Measurements from ENCODE around the gene CXADR.

Gene CXADR

DNA sequence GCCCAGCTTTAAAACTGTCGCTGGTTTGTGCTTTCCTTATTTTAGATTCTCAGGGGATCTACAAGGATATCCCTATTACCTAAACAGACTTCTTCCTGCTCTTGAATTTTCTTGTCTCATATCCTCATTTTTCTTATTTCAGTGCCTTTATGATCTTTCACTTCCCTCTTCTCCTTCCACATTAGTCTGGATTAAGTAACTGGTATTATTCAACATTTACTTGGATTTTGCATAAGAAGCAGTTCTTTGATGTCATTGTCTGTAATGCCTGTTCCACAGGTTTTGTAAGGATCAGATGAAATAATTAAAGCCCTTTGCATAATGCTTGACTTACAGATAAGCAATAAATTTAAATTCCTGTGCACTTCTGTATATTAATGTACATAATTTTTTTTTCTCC is 26.5 kb downstream of the CXADR start:
- H3K4me1 ChIP-seq: peaks cover 11% of the 10 kb centered on the region
- no peak for TF ChIP-seq Cebpa-rat (IDR thresholded peaks at IDR 0.05)
- no peaks in the 10 kb centered on the region for H3K36me3 ChIP-seq
- H3K27ac ChIP-seq: no peak overlapping the region
- peak overlapping the region; percentile 43 for H3K4me2 ChIP-seq
- no peak overlapping the region for H3K9ac ChIP-seq
- H3K4me3 ChIP-seq: no peak overlapping the region
- H3K9me3 ChIP-seq: no peaks in the 10 kb centered on the region
- no peaks in the 10 kb centered on the region for H3K27me3 ChIP-seq
- no peaks in the 10 kb centered on the region for H4K20me1 ChIP-seq

DNA sequence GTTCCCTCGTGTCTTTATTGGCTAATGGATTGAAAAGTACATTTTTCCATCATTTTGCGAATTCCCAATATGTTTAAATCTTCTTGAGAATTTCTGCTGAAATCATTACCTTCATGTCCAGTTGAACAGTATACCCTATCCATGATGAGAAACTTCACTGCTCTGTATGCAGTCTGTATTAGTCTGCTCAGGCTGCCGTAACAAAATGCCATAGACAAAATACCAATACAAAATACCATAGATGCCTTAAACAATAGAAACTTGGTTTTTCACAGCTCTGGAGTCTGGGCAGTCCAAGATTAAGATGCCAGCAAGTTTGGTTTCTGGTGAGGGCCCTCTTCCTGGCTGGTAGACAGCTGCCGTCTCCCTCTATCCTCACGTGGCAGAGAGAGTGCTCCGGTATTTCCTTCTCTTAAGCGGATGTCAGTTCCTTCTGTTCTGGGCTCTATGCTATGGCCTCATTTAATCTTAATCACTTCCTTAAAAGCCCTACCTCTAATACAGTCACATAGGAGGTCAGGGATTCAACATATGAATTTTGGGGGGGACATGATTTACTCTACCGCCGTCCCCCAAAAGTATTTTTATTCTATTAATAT is 27.0 kb downstream of the CXADR start:
- TF ChIP-seq Cebpa-rat (IDR thresholded peaks at IDR 0.05): no peak
- no peak overlapping the region for H3K4me3 ChIP-seq
- no peaks in the 10 kb centered on the region for H3K9me3 ChIP-seq
- no peaks in the 10 kb centered on the region for H4K20me1 ChIP-seq
- H3K4me1 ChIP-seq: peaks cover 11% of the 10 kb centered on the region
- H3K27ac ChIP-seq: no peak overlapping the region
- H3K36me3 ChIP-seq: no peaks in the 10 kb centered on the region
- H3K4me2 ChIP-seq: no peak overlapping the region; the same call in 1 of the 2 replicates
- H3K27me3 ChIP-seq: no peaks in the 10 kb centered on the region
- H3K9ac ChIP-seq: no peak overlapping the region

DNA sequence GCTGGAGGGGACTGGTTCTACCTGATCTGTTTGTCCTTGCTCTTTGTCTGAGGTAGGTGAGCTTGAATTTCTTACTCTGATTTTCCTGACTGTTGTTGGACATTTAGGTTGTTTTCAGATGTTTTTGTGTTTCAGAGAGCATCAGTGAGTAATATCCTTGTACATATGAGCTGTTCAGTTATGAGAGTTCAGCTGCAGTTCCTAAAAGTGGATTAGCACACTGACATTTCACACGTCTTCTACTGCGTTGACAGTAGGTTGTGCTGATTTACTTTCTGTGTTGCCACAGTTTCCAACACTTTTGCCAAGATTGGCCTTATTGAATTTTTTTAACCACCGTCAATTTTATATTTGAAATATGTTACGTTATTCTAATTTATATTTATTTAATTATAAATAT is 27.7 kb downstream of the CXADR start:
- Histone ChIP-seq H3K9me3 (no peaks in the 10 kb centered on the region), H3K9ac (no peak overlapping the region), H3K4me3 (no peak overlapping the region), H3K36me3 (no peaks in the 10 kb centered on the region), H3K27ac (no peak overlapping the region), H3K4me1 (peaks cover 11% of the 10 kb centered on the region), H4K20me1 (no peaks in the 10 kb centered on the region), H3K4me2 (no peak overlapping the region), H3K27me3 (no peaks in the 10 kb centered on the region)
- no peak for TF ChIP-seq Cebpa-rat (IDR thresholded peaks at IDR 0.05)

DNA sequence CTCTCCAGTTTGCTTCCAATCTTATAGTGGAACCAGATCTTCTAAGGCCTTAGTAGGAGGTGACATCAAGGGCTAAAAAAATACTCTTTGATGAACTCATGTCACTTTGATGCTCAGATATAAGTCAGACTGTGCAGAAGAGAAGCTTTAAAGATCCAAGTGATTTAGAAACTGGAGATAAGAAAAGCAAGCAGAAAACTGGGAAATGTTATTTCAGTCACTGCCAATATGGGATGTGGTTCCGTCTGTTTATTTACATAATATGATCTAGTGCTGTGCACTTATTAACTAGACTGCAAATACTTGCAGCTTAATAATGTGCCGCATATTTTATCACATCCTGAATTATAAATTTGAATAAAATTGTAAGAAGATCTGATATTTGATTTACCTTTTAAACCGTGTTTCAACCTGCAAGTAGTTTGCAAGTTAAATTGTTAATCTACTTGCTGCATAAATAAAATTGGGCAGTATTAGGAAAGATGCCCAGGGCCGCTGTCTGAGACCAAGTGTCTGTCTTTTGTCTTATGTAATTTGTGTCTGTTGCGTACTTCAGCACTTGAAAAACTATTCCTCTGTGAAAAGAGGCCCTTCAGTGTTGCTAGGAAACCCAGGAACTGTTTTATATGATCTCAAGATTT is 29.6 kb downstream of the CXADR start:
- H3K36me3 ChIP-seq: no peaks in the 10 kb centered on the region
- no peak overlapping the region for H3K27ac ChIP-seq

DNA sequence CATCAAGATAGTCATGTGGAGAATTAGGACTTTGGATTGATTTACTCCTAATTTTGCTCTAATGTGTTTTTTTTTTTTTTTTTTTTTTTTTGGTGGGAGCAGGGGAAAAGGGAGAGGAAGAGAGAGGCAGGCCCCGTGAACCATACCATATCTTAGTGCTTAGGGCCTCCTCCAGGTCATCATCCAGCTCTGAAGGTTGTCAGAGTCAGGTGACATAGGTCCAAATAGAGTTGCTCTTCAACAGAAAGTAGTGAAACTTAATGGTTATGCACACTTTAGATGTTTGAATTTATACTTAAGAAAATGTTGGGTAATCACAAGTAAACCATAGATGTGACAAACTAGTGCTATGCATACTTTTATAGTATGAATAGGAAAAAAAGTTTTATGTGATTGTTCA is 32.2 kb downstream of the CXADR start:
- Histone ChIP-seq H3K4me2 (no peak overlapping the region), H3K4me1 (no peaks in the 10 kb centered on the region), H3K4me3 (no peak overlapping the region), H3K9ac (no peak overlapping the region), H3K27ac (no peak overlapping the region), H3K36me3 (no peaks in the 10 kb centered on the region), H3K27me3 (no peaks in the 10 kb centered on the region), H4K20me1 (no peaks in the 10 kb centered on the region), H3K9me3 (no peaks in the 10 kb centered on the region)
- TF ChIP-seq Cebpa-rat (IDR thresholded peaks at IDR 0.05): no peak

More for the DNA sequence above, 29.6 kb downstream of the CXADR start:
- no peak for TF ChIP-seq Cebpa-rat (IDR thresholded peaks at IDR 0.05)
- no peaks in the 10 kb centered on the region for H3K9me3 ChIP-seq
- H3K4me1 ChIP-seq: peaks cover 11% of the 10 kb centered on the region
- H3K4me2 ChIP-seq: no peak overlapping the region
- no peak overlapping the region for H3K9ac ChIP-seq
- H4K20me1 ChIP-seq: no peaks in the 10 kb centered on the region
- no peaks in the 10 kb centered on the region for H3K27me3 ChIP-seq
- no peak overlapping the region for H3K4me3 ChIP-seq

DNA sequence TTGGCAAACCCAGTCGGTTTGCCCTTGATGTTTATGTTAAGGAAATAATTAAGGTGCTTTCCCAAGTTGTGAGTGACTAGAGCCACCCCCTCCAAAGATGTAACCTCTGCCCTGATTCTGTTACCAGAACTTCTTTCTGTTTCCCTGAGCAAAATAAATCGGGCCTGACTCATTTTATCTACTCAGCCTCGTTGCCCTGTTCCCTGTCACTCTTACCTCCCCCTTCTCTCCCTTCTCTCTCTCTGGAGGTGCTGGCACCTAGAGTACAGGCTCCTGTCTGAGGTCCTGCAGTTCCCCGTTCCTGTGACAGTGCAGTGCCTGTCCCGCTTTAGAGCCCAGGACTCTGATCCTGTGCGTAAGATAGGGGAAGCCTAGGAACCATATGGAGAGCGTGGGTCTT is 35.4 kb downstream of the CXADR start:
- Histone ChIP-seq H3K36me3 (no peaks in the 10 kb centered on the region), H3K9me3 (no peaks in the 10 kb centered on the region), H3K27ac (no peak overlapping the region), H3K27me3 (no peaks in the 10 kb centered on the region), H3K4me2 (no peak overlapping the region), H3K4me3 (no peak overlapping the region), H3K9ac (no peak overlapping the region), H4K20me1 (no peaks in the 10 kb centered on the region), H3K4me1 (no peaks in the 10 kb centered on the region)
- no peak for TF ChIP-seq Cebpa-rat (IDR thresholded peaks at IDR 0.05)

DNA sequence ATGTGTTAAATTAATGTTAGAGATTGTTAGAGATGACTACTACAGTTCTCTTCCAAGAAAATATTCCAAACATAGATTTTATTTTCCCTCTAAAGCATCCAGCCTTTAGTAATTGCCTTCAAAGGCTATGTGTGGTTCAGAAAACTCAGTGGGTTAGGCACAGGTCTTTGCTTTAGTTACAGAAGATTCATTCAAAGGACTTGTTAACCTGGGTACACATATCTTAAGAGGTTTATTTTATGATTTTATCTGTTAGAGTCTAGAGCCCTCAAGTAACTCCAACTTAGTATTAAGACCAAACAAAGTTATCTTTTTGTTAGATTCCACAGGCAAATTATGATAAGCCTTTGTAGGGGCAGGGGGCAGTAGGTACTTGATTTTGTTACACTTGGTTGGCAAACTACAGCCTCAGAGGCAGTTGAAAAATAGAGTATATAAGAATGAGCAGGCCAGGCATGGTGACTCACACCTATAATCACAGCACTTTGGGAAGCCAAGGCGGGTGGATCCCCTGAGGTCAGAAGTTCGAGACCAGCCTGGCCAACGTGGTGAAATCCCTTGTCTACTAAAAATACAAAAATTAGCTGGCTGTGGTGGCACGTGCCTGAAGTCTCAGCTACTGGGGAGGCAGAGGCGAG is 37.9 kb downstream of the CXADR start:
- Histone ChIP-seq H3K4me3 (no peak overlapping the region), H3K9ac (no peak overlapping the region), H3K36me3 (no peaks in the 10 kb centered on the region), H3K27me3 (no peaks in the 10 kb centered on the region), H3K4me2 (no peak overlapping the region), H4K20me1 (no peaks in the 10 kb centered on the region), H3K4me1 (no peaks in the 10 kb centered on the region), H3K27ac (no peak overlapping the region), H3K9me3 (no peaks in the 10 kb centered on the region)
- TF ChIP-seq Cebpa-rat (IDR thresholded peaks at IDR 0.05): no peak

DNA sequence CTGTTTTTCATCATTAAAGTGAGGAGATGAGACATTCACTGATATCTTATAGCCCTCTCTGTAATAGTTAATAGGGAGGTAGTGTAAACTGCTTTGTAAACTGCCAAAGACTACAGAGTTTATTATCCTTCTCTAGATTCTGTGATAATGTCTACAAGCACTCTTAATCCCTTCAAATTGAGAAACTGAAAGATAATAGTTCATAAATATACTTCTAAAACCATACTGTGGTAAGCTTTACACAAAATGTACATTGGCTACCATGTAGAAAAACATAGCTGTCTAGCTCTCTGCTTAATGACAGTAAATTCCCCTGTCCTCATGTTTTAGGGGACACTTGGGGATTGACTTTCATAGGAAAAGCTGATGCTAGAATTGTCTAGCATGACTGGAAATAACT is 39.6 kb downstream of the CXADR start:
- Histone ChIP-seq H3K27ac (no peak overlapping the region), H3K36me3 (no peaks in the 10 kb centered on the region), H4K20me1 (no peaks in the 10 kb centered on the region), H3K9ac (no peak overlapping the region), H3K9me3 (no peaks in the 10 kb centered on the region), H3K4me3 (no peak overlapping the region), H3K27me3 (no peaks in the 10 kb centered on the region), H3K4me1 (no peaks in the 10 kb centered on the region), H3K4me2 (no peak overlapping the region)
- no peak for TF ChIP-seq Cebpa-rat (IDR thresholded peaks at IDR 0.05)

DNA sequence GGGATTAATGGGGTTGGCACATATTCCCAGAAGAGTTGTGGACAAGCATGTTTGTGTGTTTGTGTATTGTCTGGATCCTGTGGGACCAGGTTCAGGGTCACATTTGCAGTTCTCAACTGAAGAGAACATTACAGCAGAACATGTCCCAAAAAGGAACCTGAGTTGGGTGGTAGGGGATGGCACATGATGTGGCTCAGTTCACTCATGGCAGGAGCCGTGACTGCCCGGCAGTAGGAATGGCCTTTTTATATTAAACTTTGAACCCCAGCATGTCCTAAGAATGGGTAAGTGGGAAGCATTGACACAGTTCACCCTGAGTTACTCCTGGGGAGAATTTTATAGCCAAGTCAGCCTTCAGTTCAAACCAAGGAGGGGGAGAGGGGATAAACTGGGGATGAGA is 41.3 kb downstream of the CXADR start:
- Histone ChIP-seq H4K20me1 (no peaks in the 10 kb centered on the region), H3K27me3 (no peaks in the 10 kb centered on the region), H3K36me3 (no peaks in the 10 kb centered on the region)

DNA sequence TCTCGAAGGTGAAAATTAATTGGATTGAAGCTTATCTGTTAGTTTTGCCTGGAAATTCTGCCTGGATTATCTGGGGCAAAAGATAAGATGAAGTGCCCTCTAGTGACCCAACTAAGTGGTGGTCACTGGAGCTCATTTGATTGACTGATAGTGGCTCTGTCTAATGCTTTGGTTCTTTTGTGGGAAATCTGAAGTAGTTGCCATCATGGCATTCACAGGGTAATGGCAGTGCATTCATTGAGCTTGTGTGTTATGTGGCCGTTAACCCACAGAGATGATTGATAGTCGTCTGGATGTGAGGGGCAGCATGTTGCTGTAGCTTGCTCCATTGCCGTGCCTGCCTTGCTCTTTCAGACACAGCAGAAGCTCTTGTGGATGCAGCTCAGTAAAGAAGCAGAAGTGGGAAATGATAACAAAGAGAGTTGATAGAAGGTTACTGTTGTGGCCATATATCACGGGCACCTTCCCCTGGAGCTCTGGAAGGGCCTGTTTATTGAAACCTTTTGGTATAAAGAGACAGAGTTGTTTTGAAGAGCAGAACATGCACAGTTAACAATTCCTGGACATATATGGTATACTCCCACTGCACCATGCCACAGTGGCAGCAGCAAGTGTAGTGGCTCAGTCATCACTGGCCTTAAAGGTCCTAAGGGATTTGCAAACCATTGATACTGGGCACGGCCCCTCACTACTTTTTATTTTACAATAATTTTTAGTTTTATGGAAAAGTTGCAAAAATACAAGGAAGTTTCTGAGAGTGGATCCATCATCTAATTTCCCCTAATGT is 42.0 kb downstream of the CXADR start:
- Histone ChIP-seq H3K9me3 (no peaks in the 10 kb centered on the region), H3K4me2 (no peak overlapping the region), H3K9ac (no peak overlapping the region), H4K20me1 (no peaks in the 10 kb centered on the region), H3K4me1 (no peaks in the 10 kb centered on the region), H3K27me3 (no peaks in the 10 kb centered on the region), H3K4me3 (no peak overlapping the region), H3K36me3 (no peaks in the 10 kb centered on the region), H3K27ac (no peak overlapping the region)
- no peak for TF ChIP-seq Cebpa-rat (IDR thresholded peaks at IDR 0.05)

More for the DNA sequence above, 41.3 kb downstream of the CXADR start:
- H3K4me1 ChIP-seq: no peaks in the 10 kb centered on the region
- no peak overlapping the region for H3K4me2 ChIP-seq
- TF ChIP-seq Cebpa-rat (IDR thresholded peaks at IDR 0.05): no peak
- H3K27ac ChIP-seq: no peak overlapping the region
- no peaks in the 10 kb centered on the region for H3K9me3 ChIP-seq
- H3K4me3 ChIP-seq: no peak overlapping the region
- H3K9ac ChIP-seq: no peak overlapping the region
